Neural cell (in vitro differentiated cells): Measurements from ENCODE around the gene DOCK9. TPM values are rescaled to one million over a fixed set of nuclear protein-coding genes. Genes with fewer than 3 reads are reported as not detected.
"Not testable (repeated sequence)": the region's sequence is repeated elsewhere in the genome, so short reads cannot be mapped to it uniquely, and the experiment has no call there.

Source experiments
- H2AFZ ChIP-seq: fragments of 200-600, 300-800 bp; sonication (generic), shearing (Covaris generic); 2 replicates; pipeline ENCODE4 v1.6.0; 2014; ENCODE audit warnings: low read depth, mild to moderate bottlenecking, antibody characterized with exemption, low read length, moderate library complexity
- H3F3A ChIP-seq: fragments of 200-600 bp; shearing (Covaris generic); 2 replicates; pipeline ENCODE4 v1.6.1; 2016; ENCODE audit warnings: mild to moderate bottlenecking, moderate library complexity, mixed read lengths, antibody characterized with exemption, low read length; ENCODE audit not compliant: insufficient read depth, poor library complexity, severe bottlenecking
- H3K27ac ChIP-seq: fragments of 200-600, 300-800 bp; sonication (generic), shearing (Covaris generic); 2 replicates; pipeline ENCODE4 v1.5.1; 2014; ENCODE audit warnings: mild to moderate bottlenecking, low read length, moderate library complexity
- H3K27me3 ChIP-seq: fragments of 300-800, 200-600 bp; sonication (generic), shearing (Covaris generic); 2 replicates; pipeline ENCODE4 v1.6.0; 2014; ENCODE audit warnings: mild to moderate bottlenecking, low read depth, low read length, moderate library complexity; ENCODE audit not compliant: insufficient read depth
- H3K36me3 ChIP-seq: fragments of 300-800, 200-600 bp; sonication (generic), shearing (Covaris generic); 2 replicates; pipeline ENCODE4 v1.5.1; 2014; ENCODE audit warnings: mild to moderate bottlenecking, antibody characterized with exemption, low read length, moderate library complexity; ENCODE audit not compliant: insufficient read depth
- H3K4me2 ChIP-seq: fragments of 300-800, 200-600 bp; sonication (generic), shearing (Covaris generic); 2 replicates; pipeline ENCODE4 v1.6.0; 2014; ENCODE audit warnings: mild to moderate bottlenecking, low read length
- H3K4me3 ChIP-seq: fragments of 300-800, 200-600 bp; sonication (generic), shearing (Covaris generic); 2 replicates; pipeline ENCODE4 v1.5.1; 2014; ENCODE audit warnings: mild to moderate bottlenecking, low read length, moderate library complexity
- H3K79me2 ChIP-seq: fragments of 200-600 bp; shearing (Covaris generic); replicated peaks from 2 replicates; pipeline ENCODE4 v1.6.0; 2014; ENCODE audit warnings: mild to moderate bottlenecking, low read length, moderate library complexity; ENCODE audit not compliant: insufficient read depth
- H3K9ac ChIP-seq: fragments of 300-800, 200-600 bp; sonication (generic), shearing (Covaris generic); 2 replicates; pipeline ENCODE4 v1.6.1; 2016; ENCODE audit warnings: mild to moderate bottlenecking, low read length, mixed read lengths
- H3K9me2 ChIP-seq: fragments of 200-600 bp; shearing (Covaris generic); 2 replicates; pipeline ENCODE4 v1.6.1; 2016; ENCODE audit warnings: mild to moderate bottlenecking, low read length, mixed read lengths; ENCODE audit not compliant: insufficient read depth
- H3K9me3 ChIP-seq: fragments of 200-600, 300-800 bp; sonication (generic), shearing (Covaris generic); 2 replicates; pipeline ENCODE4 v1.6.1; 2016; ENCODE audit warnings: mild to moderate bottlenecking, mixed run types, low read length, moderate library complexity, mixed read lengths
- H4K20me1 ChIP-seq: fragments of 200-600 bp; shearing (Covaris generic); 2 replicates; pipeline ENCODE4 v1.6.1; 2016; ENCODE audit warnings: mild to moderate bottlenecking, mixed run types; ENCODE audit not compliant: insufficient read depth
- EP300 ChIP-seq: fragments of 450-650 bp; conservative IDR thresholded peaks from 2 replicates; pipeline ENCODE4 v1.6.1; 2014; ENCODE audit warnings: antibody characterized with exemption, mild to moderate bottlenecking, moderate library complexity; ENCODE audit not compliant: poor library complexity, severe bottlenecking
- EZH2 ChIP-seq: fragments of 200-600, 300-800 bp; shearing (Covaris generic), sonication (generic); IDR thresholded peaks from 2 replicates; pipeline ENCODE4 v1.6.1; 2014; ENCODE audit warnings: antibody characterized with exemption, low read length, borderline replicate concordance, mild to moderate bottlenecking; ENCODE audit not compliant: insufficient read depth, poor library complexity, severe bottlenecking
- MXI1 ChIP-seq: fragments of 450-650 bp; conservative IDR thresholded peaks from 2 replicates; pipeline ENCODE4 v1.6.1; 2014; ENCODE audit warnings: antibody characterized with exemption, mild to moderate bottlenecking; ENCODE audit not compliant: poor library complexity, severe bottlenecking
- POLR2AphosphoS5 ChIP-seq: IDR thresholded peaks from 2 replicates; pipeline ENCODE4 v1.6.1; 2012
- RAD21 ChIP-seq: fragments of 450-650 bp; conservative IDR thresholded peaks from 2 replicates; pipeline ENCODE4 v1.6.1; 2014; ENCODE audit warnings: antibody characterized with exemption, mild to moderate bottlenecking, moderate library complexity
- SMC3 ChIP-seq: fragments of 450-650 bp; conservative IDR thresholded peaks from 2 replicates; pipeline ENCODE4 v1.6.1; 2014; ENCODE audit warnings: antibody characterized with exemption, mild to moderate bottlenecking, moderate library complexity; ENCODE audit not compliant: poor library complexity
- TAF1 ChIP-seq: IDR thresholded peaks from 2 replicates; pipeline ENCODE4 v1.6.1; 2012; ENCODE audit warnings: low read depth
- polyA plus RNA-seq: library from polyadenylated mRNA; depleted of rRNA; stranded (reverse); fragments of >200 nt; gene quantifications from 2 replicates; pipeline ENCODE4 v1.2.3, GENCODE V29; 2014
- TF ChIP-seq, protein P1 (sequence below): fragments of 450-650 bp; IDR thresholded peaks from 2 replicates; pipeline ENCODE4 v1.5.1; 2014; ENCODE audit warnings: antibody characterized with exemption, mild to moderate bottlenecking, moderate library complexity; ENCODE audit not compliant: poor library complexity, severe bottlenecking
- TF ChIP-seq, protein P2 (sequence below): IDR thresholded peaks from 2 replicates; pipeline ENCODE4 v1.6.1; 2012; ENCODE audit warnings: borderline replicate concordance

DOCK9 gene
- polyA plus RNA-seq, 1 donor from 2014 or later, result 11.4 TPM

DNA sequence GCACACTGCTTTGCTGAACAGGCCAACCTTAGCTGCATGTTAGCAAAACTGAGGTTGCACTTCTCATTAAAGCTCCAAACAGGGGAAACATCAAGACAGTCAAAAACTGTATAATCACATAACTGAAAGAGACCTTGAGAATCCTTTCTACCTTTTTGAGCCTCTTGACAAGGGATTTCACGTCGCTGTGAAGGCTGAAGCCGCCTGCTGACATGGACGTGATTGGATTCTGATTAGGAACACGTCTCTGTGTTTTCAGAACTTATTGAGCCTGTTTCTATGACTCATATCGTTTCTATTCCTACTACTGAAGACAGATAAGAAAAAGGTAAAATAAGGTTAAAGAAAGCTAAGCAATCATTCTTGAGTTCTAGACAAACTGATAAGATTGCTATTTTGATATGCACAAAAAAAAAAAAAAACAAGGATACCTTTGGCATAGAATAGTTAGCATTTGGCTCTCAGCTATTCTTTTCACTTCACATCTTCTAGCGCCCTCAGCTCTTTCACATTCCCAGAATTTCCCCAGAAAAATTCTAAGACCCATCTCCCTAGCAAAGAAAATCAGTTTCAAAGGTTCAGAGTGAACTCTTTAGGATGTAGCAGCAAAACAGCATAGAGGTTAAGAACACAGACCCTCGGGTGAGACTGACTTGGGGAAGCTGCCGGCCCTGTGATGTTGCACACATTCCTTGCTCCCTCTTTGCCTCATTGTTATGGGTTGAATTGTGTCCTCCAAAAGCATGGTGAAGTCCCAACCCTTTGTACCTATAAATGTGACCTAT, 81.6 kb downstream of the DOCK9 start:
- Histone ChIP-seq H3K4me3 (no peak overlapping the region), H4K20me1 (no peaks in the 10 kb centered on the region), H3K27me3 (no peaks in the 10 kb centered on the region), H3K4me2 (no peak overlapping the region), H3K79me2 (no peaks in the 10 kb centered on the region), H3K27ac (no peak overlapping the region), H3K9ac (no peak overlapping the region), H3K9me3 (no peaks in the 10 kb centered on the region), H3K36me3 (no peaks in the 10 kb centered on the region), H2AFZ (no peak overlapping the region), H3F3A (no peaks in the 10 kb centered on the region), H3K9me2 (no peaks in the 10 kb centered on the region)
- no peak for TF ChIP-seq RAD21
- no peak for TF ChIP-seq TAF1
- no peak for TF ChIP-seq POLR2AphosphoS5
- no peak for TF ChIP-seq MXI1
- TF ChIP-seq EZH2, result no peak
- TF ChIP-seq, protein P1, sequence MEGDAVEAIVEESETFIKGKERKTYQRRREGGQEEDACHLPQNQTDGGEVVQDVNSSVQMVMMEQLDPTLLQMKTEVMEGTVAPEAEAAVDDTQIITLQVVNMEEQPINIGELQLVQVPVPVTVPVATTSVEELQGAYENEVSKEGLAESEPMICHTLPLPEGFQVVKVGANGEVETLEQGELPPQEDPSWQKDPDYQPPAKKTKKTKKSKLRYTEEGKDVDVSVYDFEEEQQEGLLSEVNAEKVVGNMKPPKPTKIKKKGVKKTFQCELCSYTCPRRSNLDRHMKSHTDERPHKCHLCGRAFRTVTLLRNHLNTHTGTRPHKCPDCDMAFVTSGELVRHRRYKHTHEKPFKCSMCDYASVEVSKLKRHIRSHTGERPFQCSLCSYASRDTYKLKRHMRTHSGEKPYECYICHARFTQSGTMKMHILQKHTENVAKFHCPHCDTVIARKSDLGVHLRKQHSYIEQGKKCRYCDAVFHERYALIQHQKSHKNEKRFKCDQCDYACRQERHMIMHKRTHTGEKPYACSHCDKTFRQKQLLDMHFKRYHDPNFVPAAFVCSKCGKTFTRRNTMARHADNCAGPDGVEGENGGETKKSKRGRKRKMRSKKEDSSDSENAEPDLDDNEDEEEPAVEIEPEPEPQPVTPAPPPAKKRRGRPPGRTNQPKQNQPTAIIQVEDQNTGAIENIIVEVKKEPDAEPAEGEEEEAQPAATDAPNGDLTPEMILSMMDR, result no peak
- TF ChIP-seq SMC3, result no peak
- TF ChIP-seq, protein P2, sequence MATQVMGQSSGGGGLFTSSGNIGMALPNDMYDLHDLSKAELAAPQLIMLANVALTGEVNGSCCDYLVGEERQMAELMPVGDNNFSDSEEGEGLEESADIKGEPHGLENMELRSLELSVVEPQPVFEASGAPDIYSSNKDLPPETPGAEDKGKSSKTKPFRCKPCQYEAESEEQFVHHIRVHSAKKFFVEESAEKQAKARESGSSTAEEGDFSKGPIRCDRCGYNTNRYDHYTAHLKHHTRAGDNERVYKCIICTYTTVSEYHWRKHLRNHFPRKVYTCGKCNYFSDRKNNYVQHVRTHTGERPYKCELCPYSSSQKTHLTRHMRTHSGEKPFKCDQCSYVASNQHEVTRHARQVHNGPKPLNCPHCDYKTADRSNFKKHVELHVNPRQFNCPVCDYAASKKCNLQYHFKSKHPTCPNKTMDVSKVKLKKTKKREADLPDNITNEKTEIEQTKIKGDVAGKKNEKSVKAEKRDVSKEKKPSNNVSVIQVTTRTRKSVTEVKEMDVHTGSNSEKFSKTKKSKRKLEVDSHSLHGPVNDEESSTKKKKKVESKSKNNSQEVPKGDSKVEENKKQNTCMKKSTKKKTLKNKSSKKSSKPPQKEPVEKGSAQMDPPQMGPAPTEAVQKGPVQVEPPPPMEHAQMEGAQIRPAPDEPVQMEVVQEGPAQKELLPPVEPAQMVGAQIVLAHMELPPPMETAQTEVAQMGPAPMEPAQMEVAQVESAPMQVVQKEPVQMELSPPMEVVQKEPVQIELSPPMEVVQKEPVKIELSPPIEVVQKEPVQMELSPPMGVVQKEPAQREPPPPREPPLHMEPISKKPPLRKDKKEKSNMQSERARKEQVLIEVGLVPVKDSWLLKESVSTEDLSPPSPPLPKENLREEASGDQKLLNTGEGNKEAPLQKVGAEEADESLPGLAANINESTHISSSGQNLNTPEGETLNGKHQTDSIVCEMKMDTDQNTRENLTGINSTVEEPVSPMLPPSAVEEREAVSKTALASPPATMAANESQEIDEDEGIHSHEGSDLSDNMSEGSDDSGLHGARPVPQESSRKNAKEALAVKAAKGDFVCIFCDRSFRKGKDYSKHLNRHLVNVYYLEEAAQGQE, result no peak
- no peak for TF ChIP-seq EP300

DNA sequence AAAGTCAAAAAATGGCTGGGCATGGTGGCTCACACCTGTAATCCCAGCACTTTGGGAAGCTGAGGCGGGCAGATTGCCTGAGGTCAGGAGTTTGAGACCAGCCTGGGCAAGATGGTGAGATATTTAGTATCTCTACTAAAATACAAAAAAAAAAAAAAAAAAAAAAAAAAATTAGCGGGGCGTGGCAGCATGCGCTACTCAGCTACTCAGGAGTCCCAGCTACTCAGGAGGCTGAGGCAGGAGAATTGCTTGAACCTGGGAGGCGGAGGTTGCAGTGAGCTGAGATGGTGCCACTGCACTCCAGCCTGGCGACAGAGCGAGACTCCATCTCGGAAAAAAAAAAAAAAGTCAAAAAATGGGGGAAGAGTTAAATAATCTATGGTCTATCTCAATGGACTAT, 83.0 kb downstream of the DOCK9 start:
- H3K27me3 ChIP-seq, H3K27ac ChIP-seq, H3K9me3 ChIP-seq, H3F3A ChIP-seq, H3K4me2 ChIP-seq, H3K4me3 ChIP-seq, H3K9ac ChIP-seq, H3K9me2 ChIP-seq, H2AFZ ChIP-seq, H3K36me3 ChIP-seq, H3K79me2 ChIP-seq, H4K20me1 ChIP-seq: not testable (repeated sequence)
